Measurements from ENCODE around the gene PEX26.

- no peak for TF ChIP-seq CTCF (conservative IDR thresholded peaks at IDR 0.05; ENCODE audit: low read depth in 2 of 2)
- TF ChIP-seq EZH2 (IDR thresholded peaks at IDR 0.05; ENCODE audit: low read depth, unreplicated experiment): no peak
- TF ChIP-seq JUNB (IDR thresholded peaks at IDR 0.05; ENCODE audit: unreplicated experiment): no peak
- no peak for TF ChIP-seq POLR2AphosphoS5 (IDR thresholded peaks at IDR 0.05; ENCODE audit: low read depth)
- TF ChIP-seq EZH2phosphoT487 (IDR thresholded peaks at IDR 0.05; ENCODE audit: unreplicated experiment): no peak
- TF ChIP-seq ZNF462 (CRISPR knock-in tag; IDR thresholded peaks at IDR 0.05): no peak
- no peak for TF ChIP-seq REST (IDR thresholded peaks at IDR 0.05; ENCODE audit: unreplicated experiment)
- no peak for TF ChIP-seq CREB1 (CRISPR knock-in tag; IDR thresholded peaks at IDR 0.05; ENCODE audit: low read depth)
- TF ChIP-seq ZNF331 (CRISPR knock-in tag; IDR thresholded peaks at IDR 0.05; ENCODE audit: low read depth): no peak
- TF ChIP-seq ETS1 (IDR thresholded peaks at IDR 0.05): no peak
- no peak for TF ChIP-seq NANOG (IDR thresholded peaks at IDR 0.05; ENCODE audit: borderline replicate concordance)
- TF ChIP-seq ZNF114 (CRISPR knock-in tag; IDR thresholded peaks at IDR 0.05): no peak
These were observed 37.3 kb downstream of the PEX26 start for GRCh38 chr22:18114976-18115652.

Data from GM23338 (cell line).